HepG2 (cell line): ENCODE measurements around the gene BFSP1. TPM values are rescaled to one million over a fixed set of nuclear protein-coding genes. Genes with fewer than 3 reads are reported as not detected.

ENCODE experiments used
- HNF1A ChIP-seq, 2 experiments: sonication (generic) in 1 of 2; formaldehyde crosslinking in 1 of 2; IDR thresholded peaks; 2 replicates each; pipeline versions ENCODE4 v1.4.0 to v1.6.1; 2016 to 2020; ENCODE audit warnings: borderline replicate concordance in 1 of 2, low read depth in 1 of 2, mild to moderate bottlenecking in 1 of 2, missing genetic modification reagents in 1 of 2
- HNRNPUL1 ChIP-seq: fragments of 200-400 bp; formaldehyde crosslinking; IDR thresholded peaks from 2 replicates; pipeline ENCODE4 v1.6.1; 2017; ENCODE audit warnings: low read depth, mild to moderate bottlenecking, low read length, moderate library complexity
- IRF9 ChIP-seq: sonication (generic); formaldehyde crosslinking; IDR thresholded peaks from 2 replicates; pipeline ENCODE4 v1.8.0; 2022; ENCODE audit warnings: missing genetic modification reagents, mild to moderate bottlenecking, borderline replicate concordance
- MLXIP ChIP-seq: sonication (generic); formaldehyde crosslinking; IDR thresholded peaks from 2 replicates; pipeline ENCODE4 v1.9.0; 2021; ENCODE audit warnings: missing genetic modification reagents, borderline replicate concordance
- PAXIP1 ChIP-seq: sonication (generic); formaldehyde crosslinking; conservative IDR thresholded peaks from 2 replicates; pipeline ENCODE4 v1.4.0; 2020; ENCODE audit warnings: mild to moderate bottlenecking, missing genetic modification reagents, moderate library complexity
- RAD21 ChIP-seq: fragments of 450-650 bp; formaldehyde crosslinking; IDR thresholded peaks from 2 replicates; pipeline ENCODE4 v1.5.0; 2020; ENCODE audit warnings: mild to moderate bottlenecking
- TCF7L2 ChIP-seq: IDR thresholded peaks from 2 replicates; pipeline ENCODE4 v1.6.1; 2011; ENCODE audit warnings: mild to moderate bottlenecking, low read depth, low read length, moderate library complexity
- ZKSCAN1 ChIP-seq: fragments of 150-350 bp; IDR thresholded peaks from 2 replicates; pipeline ENCODE4 v1.6.1; 2014; ENCODE audit warnings: low read length
- ZKSCAN8 ChIP-seq: IDR thresholded peaks from 2 replicates; pipeline ENCODE4 v1.6.1; 2016; ENCODE audit warnings: borderline replicate concordance, missing genetic modification reagents, missing compliant biosample characterization
- ZMYM2 ChIP-seq: sonication (generic); formaldehyde crosslinking; IDR thresholded peaks from 2 replicates; pipeline ENCODE4 v1.8.0; 2022; ENCODE audit warnings: mild to moderate bottlenecking, missing genetic modification reagents
- ZNF496 ChIP-seq: sonication (generic); formaldehyde crosslinking; IDR thresholded peaks from 2 replicates; pipeline ENCODE4 v1.8.1; 2023; ENCODE audit warnings: mild to moderate bottlenecking, moderate library complexity, missing genetic modification reagents; ENCODE audit not compliant: insufficient replicate concordance
- ZNF501 ChIP-seq: sonication (generic); formaldehyde crosslinking; IDR thresholded peaks from 2 replicates; pipeline ENCODE4 v1.5.1; 2020; ENCODE audit warnings: mild to moderate bottlenecking, moderate library complexity, missing genetic modification reagents
- ZNF615 ChIP-seq: sonication (generic); formaldehyde crosslinking; IDR thresholded peaks from 2 replicates; pipeline ENCODE4 v1.5.0; 2020; ENCODE audit warnings: mild to moderate bottlenecking, missing genetic modification reagents, borderline replicate concordance
- polyA plus RNA-seq, 8 experiments: library from polyadenylated mRNA; depleted of rRNA in 3 of 8; stranded (reverse) in 7 of 8; unstranded in 1 of 8; fragments of >200 nt; fragmentation: Illumina TruSeq in 4 of 8; extraction: Trizol in 4 of 8; gene quantifications; 2 replicates each; pipeline versions ENCODE4 v1.2.1 to v1.2.3, GENCODE V29; 2011 to 2016; ENCODE audit warnings: low read depth in 4 of 8, missing spikeins in 1 of 8, mixed read lengths in 1 of 8; ENCODE audit not compliant: insufficient read depth in 1 of 8
- total RNA-seq, 5 experiments: library from RNA; depleted of rRNA; stranded (reverse); fragments of >200 nt; fragmentation: Illumina TruSeq; extraction: Trizol; gene quantifications; 2 replicates each; pipeline ENCODE4 v1.2.3, GENCODE V29; 2016; ENCODE audit warnings: low read depth in 1 of 5

The BFSP1 gene
- total and polyA plus RNA-seq, 2 of the 13 experiments (the other 11 are each of a cell fraction or from before 2014, with no cell fraction given), result 0.22 to 0.26 TPM

DNA sequence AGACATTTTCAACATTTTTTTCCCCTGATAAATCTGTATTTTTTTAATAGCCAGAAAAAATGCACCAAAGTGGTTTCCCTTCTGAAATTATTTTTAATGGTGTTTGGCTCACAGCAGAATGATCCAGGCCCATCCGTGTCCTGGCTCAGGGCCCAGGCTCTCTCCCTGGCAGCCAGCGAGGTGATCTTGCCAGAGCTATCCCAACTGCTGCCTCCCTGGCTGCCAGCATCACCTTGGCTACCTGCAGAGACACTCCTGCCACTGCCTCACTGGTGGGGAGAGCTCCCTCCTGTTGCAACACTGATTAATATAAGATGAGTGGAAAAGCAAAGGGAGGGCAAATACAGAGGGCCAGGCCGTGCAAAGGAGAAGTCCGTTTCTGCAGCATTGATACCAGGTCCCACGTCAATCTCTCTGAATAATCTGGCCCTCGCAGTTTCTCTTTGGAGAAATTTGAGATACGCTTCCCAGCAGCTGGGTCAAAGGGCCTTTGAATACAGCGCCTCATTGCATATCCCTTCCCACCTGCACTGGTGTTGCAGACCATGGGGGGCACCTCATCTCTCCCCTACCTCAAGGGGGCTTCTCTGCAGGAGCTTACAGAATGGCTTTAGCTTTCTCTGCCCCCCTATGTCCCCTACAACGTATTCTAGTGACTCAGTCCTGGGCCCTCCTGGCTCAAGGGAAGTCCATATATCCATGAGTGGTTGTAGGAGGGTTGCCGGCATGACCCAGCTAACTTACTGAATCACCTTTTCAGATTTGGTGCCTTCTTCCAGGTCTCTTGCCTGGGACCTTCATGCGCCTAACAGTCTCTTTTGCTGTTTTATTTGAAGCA is 25.9 kb upstream of the BFSP1 start (continued):
- TF ChIP-seq PAXIP1 (CRISPR knock-in tag), result no peak
- no peak for TF ChIP-seq HNF1A (IDR thresholded peaks at IDR 0.05; ENCODE audit: low read depth)
- TF ChIP-seq HNF1A (CRISPR knock-in tag; IDR thresholded peaks at IDR 0.05; ENCODE audit: borderline replicate concordance), result no peak
- no peak for TF ChIP-seq IRF9 (CRISPR knock-in tag)
- 0 out of 2 replicates have a peak, but pooled peaks have one; percentile 22 for TF ChIP-seq ZNF501 (CRISPR knock-in tag)
- no peak for TF ChIP-seq ZNF496 (CRISPR knock-in tag)
- TF ChIP-seq TCF7L2, result no peak
- TF ChIP-seq ZMYM2, result no peak
- no peak for TF ChIP-seq MLXIP (CRISPR knock-in tag)
- TF ChIP-seq ZNF615 (CRISPR knock-in tag), result no peak
- no peak for TF ChIP-seq ZKSCAN1
- no peak for TF ChIP-seq ZKSCAN8 (CRISPR knock-in tag)
- no peak for TF ChIP-seq HNRNPUL1
- TF ChIP-seq RAD21, result no peak
